GM21786 (cell line): ENCODE results near the gene BCKDHB.
"Not testable (repeated sequence)": the region's sequence is repeated elsewhere in the genome, so short reads cannot be mapped to it uniquely, and the experiment has no call there.

Source experiments
- ATAC-seq: cut with Tn5 transposase; IDR thresholded peaks from one replicate; pipeline ENCODE4 v1.9.1; 2021; ENCODE audit not compliant: unreplicated experiment

The BCKDHB gene

GRCh38 chr6:80205404-80205803, 98.9 kb downstream of the BCKDHB start:
- no peak for ATAC-seq

GRCh38 chr6:80206758-80207157, 100.3 kb downstream of the BCKDHB start:
- ATAC-seq = no peak

GRCh38 chr6:80209430-80209829, 103.0 kb downstream of the BCKDHB start:
- ATAC-seq = peak; percentile 43

- peak; percentile 33 for ATAC-seq
Measured at GRCh38 chr6:80210618-80211017, 104.1 kb downstream of the BCKDHB start.

GRCh38 chr6:80211286-80211685, 104.8 kb downstream of the BCKDHB start:
- ATAC-seq = no peak

- ATAC-seq = not testable (repeated sequence)
Measured at GRCh38 chr6:80211890-80212289, 105.4 kb downstream of the BCKDHB start.

- ATAC-seq = peak; percentile 77
Measured at GRCh38 chr6:80214436-80215022, 108.1 kb downstream of the BCKDHB start.

GRCh38 chr6:80215063-80215462, 108.6 kb downstream of the BCKDHB start:
- no peak for ATAC-seq

- no peak for ATAC-seq
Measured at GRCh38 chr6:80217794-80218193, 111.3 kb downstream of the BCKDHB start.

- no peak for ATAC-seq
Measured at GRCh38 chr6:80223743-80224212, 117.3 kb downstream of the BCKDHB start.

- no peak for ATAC-seq
Measured at GRCh38 chr6:80226151-80226550, 119.7 kb downstream of the BCKDHB start.

- ATAC-seq = no peak
Measured at GRCh38 chr6:80226699-80227098, 120.2 kb downstream of the BCKDHB start.

- ATAC-seq = no peak
Measured at GRCh38 chr6:80227545-80228105, 121.2 kb downstream of the BCKDHB start.

- ATAC-seq = no peak
Measured at GRCh38 chr6:80233262-80233661, 126.8 kb downstream of the BCKDHB start.

- no peak for ATAC-seq
Measured at GRCh38 chr6:80233958-80234357, 127.5 kb downstream of the BCKDHB start.

- no peak for ATAC-seq
Measured at GRCh38 chr6:80234401-80234800, 127.9 kb downstream of the BCKDHB start.

- ATAC-seq = no peak
Measured at GRCh38 chr6:80234908-80235307, 128.4 kb downstream of the BCKDHB start.

GRCh38 chr6:80235647-80236046, 129.2 kb downstream of the BCKDHB start:
- no peak for ATAC-seq

- ATAC-seq = not testable (repeated sequence)
Measured at GRCh38 chr6:80238754-80239153, 132.3 kb downstream of the BCKDHB start.

- ATAC-seq = no peak
Measured at GRCh38 chr6:80245043-80245442, 138.6 kb downstream of the BCKDHB start.

- ATAC-seq = no peak
Measured at GRCh38 chr6:80249897-80250296, 143.4 kb downstream of the BCKDHB start.

GRCh38 chr6:80250391-80250997, 144.0 kb downstream of the BCKDHB start:
- ATAC-seq = no peak
